HepG2 (cell line): ENCODE results near the gene P3R3URF. TPM values are rescaled to one million over a fixed set of nuclear protein-coding genes. Genes with fewer than 3 reads are reported as not detected.
A peak's percentile ranks its signal among the peaks of the same experiment; 100 is the strongest.

Source experiments
- CBX2 ChIP-seq, 2 experiments: fragments of 200-600 bp in 1 of 2; sonication (generic); formaldehyde crosslinking in 1 of 2; IDR thresholded peaks; 2 replicates each; pipeline versions ENCODE4 v1.7.0 to v1.8.1; 2018 to 2022; ENCODE audit warnings: low read depth in 2 of 2, low read length in 1 of 2, mild to moderate bottlenecking in 1 of 2, missing genetic modification reagents in 1 of 2
- CREM ChIP-seq, 2 experiments: sonication (generic) in 1 of 2; formaldehyde crosslinking in 1 of 2; IDR thresholded peaks; 2 replicates each; pipeline versions ENCODE4 v1.4.0 to v1.6.1; 2016 to 2020; ENCODE audit warnings: antibody characterized with exemption in 1 of 2, mild to moderate bottlenecking in 1 of 2, missing genetic modification reagents in 1 of 2
- NR2F1 ChIP-seq, 2 experiments: fragments of 450-650 bp in 1 of 2; formaldehyde crosslinking in 1 of 2; IDR thresholded peaks; 2 replicates each; pipeline versions ENCODE4 v1.5.0 to v1.6.1; 2016 to 2020; ENCODE audit warnings: mild to moderate bottlenecking in 1 of 2, missing compliant biosample characterization in 1 of 2, missing genetic modification reagents in 1 of 2, moderate library complexity in 1 of 2
- PPARG ChIP-seq: conservative IDR thresholded peaks from 2 replicates; pipeline ENCODE4 v1.6.1; 2016; ENCODE audit warnings: missing biosample characterization, missing genetic modification reagents
- SMC3 ChIP-seq: IDR thresholded peaks from 2 replicates; pipeline ENCODE4 v1.6.1; 2011; ENCODE audit warnings: low read length, improper control_type of control experiment
- SYNCRIP ChIP-seq: fragments of 200-400 bp; formaldehyde crosslinking; IDR thresholded peaks from 2 replicates; pipeline ENCODE4 v1.6.1; 2018; ENCODE audit warnings: mild to moderate bottlenecking, low read depth, low read length; ENCODE audit not compliant: insufficient read depth
- THYN1 ChIP-seq: sonication (generic); formaldehyde crosslinking; IDR thresholded peaks from 2 replicates; pipeline ENCODE4 v1.8.1; 2023; ENCODE audit warnings: low read depth, mild to moderate bottlenecking, moderate library complexity, missing genetic modification reagents, borderline replicate concordance
- ZNF367 ChIP-seq: sonication (generic); formaldehyde crosslinking; IDR thresholded peaks from 2 replicates; pipeline ENCODE4 v1.4.0; 2020; ENCODE audit warnings: missing genetic modification reagents, borderline replicate concordance
- ZNF484 ChIP-seq: sonication (generic); formaldehyde crosslinking; IDR thresholded peaks from 2 replicates; pipeline ENCODE4 v1.5.1; 2020; ENCODE audit warnings: mild to moderate bottlenecking, low read depth, missing genetic modification reagents, borderline replicate concordance
- ZNF530 ChIP-seq: sonication (generic); formaldehyde crosslinking; IDR thresholded peaks from 2 replicates; pipeline ENCODE4 v1.5.0; 2020; ENCODE audit warnings: low read depth, mild to moderate bottlenecking, missing genetic modification reagents
- ZNF792 ChIP-seq: IDR thresholded peaks from 2 replicates; pipeline ENCODE4 v1.6.1; 2016
- polyA plus RNA-seq, 8 experiments: library from polyadenylated mRNA; depleted of rRNA in 3 of 8; stranded (reverse) in 7 of 8; unstranded in 1 of 8; fragments of >200 nt; fragmentation: Illumina TruSeq in 4 of 8; extraction: Trizol in 4 of 8; gene quantifications; 2 replicates each; pipeline versions ENCODE4 v1.2.1 to v1.2.3, GENCODE V29; 2011 to 2016; ENCODE audit warnings: low read depth in 4 of 8, missing spikeins in 1 of 8, mixed read lengths in 1 of 8; ENCODE audit not compliant: insufficient read depth in 1 of 8
- total RNA-seq, 5 experiments: library from RNA; depleted of rRNA; stranded (reverse); fragments of >200 nt; fragmentation: Illumina TruSeq; extraction: Trizol; gene quantifications; 2 replicates each; pipeline ENCODE4 v1.2.3, GENCODE V29; 2016; ENCODE audit warnings: low read depth in 1 of 5
- TF ChIP-seq, protein P1 (sequence below): sonication (generic); formaldehyde crosslinking; IDR thresholded peaks from 2 replicates; pipeline ENCODE4 v1.8.0; 2022; ENCODE audit warnings: missing genetic modification reagents, mild to moderate bottlenecking, borderline replicate concordance
- TF ChIP-seq, protein P2 (sequence below), 2 experiments: fragments of 450-650 bp in 1 of 2; sonication (generic) in 1 of 2; formaldehyde crosslinking in 1 of 2; IDR thresholded peaks; 2 replicates each; pipeline versions ENCODE4 v1.6.1 to v1.8.0; 2016 to 2022; ENCODE audit warnings: antibody characterized with exemption in 1 of 2, mild to moderate bottlenecking in 1 of 2, missing genetic modification reagents in 1 of 2
- TF ChIP-seq, protein P3 (sequence below): IDR thresholded peaks from 2 replicates; pipeline ENCODE4 v1.6.1; 2012; ENCODE audit warnings: low read length, improper control_type of control experiment

Gene P3R3URF
- total and polyA plus RNA-seq, 2 of the 13 experiments (the other 11 are each of a cell fraction or from before 2014, with no cell fraction given): not detected

DNA sequence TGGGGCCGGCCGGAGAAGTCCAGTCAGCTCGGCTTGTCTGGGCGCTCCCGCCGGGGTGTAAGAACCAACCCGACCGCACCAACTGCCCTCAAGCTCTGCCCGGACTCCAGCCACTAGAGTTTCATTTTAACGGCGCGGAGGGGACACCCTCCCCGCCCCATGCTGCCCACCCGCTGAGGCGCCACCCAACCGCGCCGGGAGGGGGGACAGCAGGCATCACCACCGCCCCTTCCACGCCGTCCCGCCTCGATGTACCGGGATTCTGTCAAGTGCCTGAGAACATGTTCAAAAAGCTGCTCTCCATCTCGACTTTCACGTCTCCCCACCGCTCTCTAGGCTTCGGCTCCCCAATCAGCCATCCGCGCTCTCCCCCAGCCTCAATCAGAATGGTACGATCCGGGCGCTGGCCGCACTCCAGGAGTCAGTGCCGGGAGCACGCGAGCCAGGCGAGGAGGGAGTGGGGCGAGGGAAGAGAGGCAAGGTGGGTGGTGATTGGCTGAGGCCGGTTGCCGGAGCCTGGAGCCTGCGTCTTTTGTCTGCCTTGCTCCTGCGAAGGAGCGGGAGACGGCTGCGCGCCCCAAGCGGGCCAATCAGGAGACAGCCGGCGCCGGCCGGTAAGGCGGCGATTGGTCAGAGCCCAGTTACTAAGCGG lies 43.6 kb downstream of the P3R3URF start, which contains the start of gene PIK3R3 (continued):
- TF ChIP-seq ZNF367 (peak; percentile 96), ZNF484 (CRISPR knock-in tag) (no peak), THYN1 (CRISPR knock-in tag) (peak; percentile 61; the same call in 1 of the 2 replicates), PPARG (CRISPR knock-in tag) (peak; percentile 63), CREM (IDR thresholded peaks at IDR 0.05) (peak; percentile 43; the same call in 1 of the 2 replicates), CREM (CRISPR knock-in tag; IDR thresholded peaks at IDR 0.05) (no peak), ZNF792 (CRISPR knock-in tag) (peak; percentile 99), ZNF530 (CRISPR knock-in tag) (0 out of 2 replicates have a peak, but pooled peaks have one; percentile 71), NR2F1 (CRISPR knock-in tag; IDR thresholded peaks at IDR 0.05) (no peak), SMC3 (no peak), CBX2 (IDR thresholded peaks at IDR 0.05; ENCODE audit: low read depth, low read length) (no peak; the same call in 1 of the 2 replicates), CBX2 (CRISPR knock-in tag; IDR thresholded peaks at IDR 0.05; ENCODE audit: low read depth) (no peak), SYNCRIP (no peak)
- TF ChIP-seq, protein P1, sequence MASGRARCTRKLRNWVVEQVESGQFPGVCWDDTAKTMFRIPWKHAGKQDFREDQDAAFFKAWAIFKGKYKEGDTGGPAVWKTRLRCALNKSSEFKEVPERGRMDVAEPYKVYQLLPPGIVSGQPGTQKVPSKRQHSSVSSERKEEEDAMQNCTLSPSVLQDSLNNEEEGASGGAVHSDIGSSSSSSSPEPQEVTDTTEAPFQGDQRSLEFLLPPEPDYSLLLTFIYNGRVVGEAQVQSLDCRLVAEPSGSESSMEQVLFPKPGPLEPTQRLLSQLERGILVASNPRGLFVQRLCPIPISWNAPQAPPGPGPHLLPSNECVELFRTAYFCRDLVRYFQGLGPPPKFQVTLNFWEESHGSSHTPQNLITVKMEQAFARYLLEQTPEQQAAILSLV (CRISPR knock-in tag): peak; percentile 69
- TF ChIP-seq, protein P2, sequence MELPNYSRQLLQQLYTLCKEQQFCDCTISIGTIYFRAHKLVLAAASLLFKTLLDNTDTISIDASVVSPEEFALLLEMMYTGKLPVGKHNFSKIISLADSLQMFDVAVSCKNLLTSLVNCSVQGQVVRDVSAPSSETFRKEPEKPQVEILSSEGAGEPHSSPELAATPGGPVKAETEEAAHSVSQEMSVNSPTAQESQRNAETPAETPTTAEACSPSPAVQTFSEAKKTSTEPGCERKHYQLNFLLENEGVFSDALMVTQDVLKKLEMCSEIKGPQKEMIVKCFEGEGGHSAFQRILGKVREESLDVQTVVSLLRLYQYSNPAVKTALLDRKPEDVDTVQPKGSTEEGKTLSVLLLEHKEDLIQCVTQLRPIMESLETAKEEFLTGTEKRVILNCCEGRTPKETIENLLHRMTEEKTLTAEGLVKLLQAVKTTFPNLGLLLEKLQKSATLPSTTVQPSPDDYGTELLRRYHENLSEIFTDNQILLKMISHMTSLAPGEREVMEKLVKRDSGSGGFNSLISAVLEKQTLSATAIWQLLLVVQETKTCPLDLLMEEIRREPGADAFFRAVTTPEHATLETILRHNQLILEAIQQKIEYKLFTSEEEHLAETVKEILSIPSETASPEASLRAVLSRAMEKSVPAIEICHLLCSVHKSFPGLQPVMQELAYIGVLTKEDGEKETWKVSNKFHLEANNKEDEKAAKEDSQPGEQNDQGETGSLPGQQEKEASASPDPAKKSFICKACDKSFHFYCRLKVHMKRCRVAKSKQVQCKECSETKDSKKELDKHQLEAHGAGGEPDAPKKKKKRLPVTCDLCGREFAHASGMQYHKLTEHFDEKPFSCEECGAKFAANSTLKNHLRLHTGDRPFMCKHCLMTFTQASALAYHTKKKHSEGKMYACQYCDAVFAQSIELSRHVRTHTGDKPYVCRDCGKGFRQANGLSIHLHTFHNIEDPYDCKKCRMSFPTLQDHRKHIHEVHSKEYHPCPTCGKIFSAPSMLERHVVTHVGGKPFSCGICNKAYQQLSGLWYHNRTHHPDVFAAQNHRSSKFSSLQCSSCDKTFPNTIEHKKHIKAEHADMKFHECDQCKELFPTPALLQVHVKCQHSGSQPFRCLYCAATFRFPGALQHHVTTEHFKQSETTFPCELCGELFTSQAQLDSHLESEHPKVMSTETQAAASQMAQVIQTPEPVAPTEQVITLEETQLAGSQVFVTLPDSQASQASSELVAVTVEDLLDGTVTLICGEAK (IDR thresholded peaks at IDR 0.05): no peak
- TF ChIP-seq, protein P2 (CRISPR knock-in tag; IDR thresholded peaks at IDR 0.05): peak; percentile 88
- TF ChIP-seq, protein P3, sequence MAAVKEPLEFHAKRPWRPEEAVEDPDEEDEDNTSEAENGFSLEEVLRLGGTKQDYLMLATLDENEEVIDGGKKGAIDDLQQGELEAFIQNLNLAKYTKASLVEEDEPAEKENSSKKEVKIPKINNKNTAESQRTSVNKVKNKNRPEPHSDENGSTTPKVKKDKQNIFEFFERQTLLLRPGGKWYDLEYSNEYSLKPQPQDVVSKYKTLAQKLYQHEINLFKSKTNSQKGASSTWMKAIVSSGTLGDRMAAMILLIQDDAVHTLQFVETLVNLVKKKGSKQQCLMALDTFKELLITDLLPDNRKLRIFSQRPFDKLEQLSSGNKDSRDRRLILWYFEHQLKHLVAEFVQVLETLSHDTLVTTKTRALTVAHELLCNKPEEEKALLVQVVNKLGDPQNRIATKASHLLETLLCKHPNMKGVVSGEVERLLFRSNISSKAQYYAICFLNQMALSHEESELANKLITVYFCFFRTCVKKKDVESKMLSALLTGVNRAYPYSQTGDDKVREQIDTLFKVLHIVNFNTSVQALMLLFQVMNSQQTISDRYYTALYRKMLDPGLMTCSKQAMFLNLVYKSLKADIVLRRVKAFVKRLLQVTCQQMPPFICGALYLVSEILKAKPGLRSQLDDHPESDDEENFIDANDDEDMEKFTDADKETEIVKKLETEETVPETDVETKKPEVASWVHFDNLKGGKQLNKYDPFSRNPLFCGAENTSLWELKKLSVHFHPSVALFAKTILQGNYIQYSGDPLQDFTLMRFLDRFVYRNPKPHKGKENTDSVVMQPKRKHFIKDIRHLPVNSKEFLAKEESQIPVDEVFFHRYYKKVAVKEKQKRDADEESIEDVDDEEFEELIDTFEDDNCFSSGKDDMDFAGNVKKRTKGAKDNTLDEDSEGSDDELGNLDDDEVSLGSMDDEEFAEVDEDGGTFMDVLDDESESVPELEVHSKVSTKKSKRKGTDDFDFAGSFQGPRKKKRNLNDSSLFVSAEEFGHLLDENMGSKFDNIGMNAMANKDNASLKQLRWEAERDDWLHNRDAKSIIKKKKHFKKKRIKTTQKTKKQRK: no peak
